Activated CD4-positive, alpha-beta T cell treated with anti-CD3 and anti-CD28 coated beads, Interleukin-2, amount 50 U/mL, for 16 hours (primary cell): Measurements from ENCODE around the gene WDR7.

Experiments used
- DNase-seq: peaks from one replicate; pipeline ENCODE4 v3.0.0-alpha.2; 2020

WDR7 gene

DNA sequence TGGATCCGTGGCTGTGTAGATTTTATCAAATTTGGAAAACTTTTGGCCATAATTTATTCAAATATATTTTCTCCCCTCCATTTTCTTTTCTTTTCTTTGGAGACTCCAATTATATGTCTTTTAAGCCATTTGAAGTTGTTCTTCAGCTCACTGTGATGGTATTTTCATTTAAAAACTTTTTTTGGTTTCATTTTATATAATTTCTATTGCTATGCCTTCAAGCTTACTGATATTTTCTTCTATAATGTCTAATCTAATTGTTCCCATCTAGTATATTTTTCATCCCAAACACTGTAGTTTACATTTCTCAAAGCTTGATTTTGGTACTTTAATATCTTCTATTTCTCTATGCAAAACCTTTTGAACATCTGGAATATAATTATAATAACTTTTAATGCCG is 72.5 kb downstream of the WDR7 start:
- no peak for DNase-seq

DNA sequence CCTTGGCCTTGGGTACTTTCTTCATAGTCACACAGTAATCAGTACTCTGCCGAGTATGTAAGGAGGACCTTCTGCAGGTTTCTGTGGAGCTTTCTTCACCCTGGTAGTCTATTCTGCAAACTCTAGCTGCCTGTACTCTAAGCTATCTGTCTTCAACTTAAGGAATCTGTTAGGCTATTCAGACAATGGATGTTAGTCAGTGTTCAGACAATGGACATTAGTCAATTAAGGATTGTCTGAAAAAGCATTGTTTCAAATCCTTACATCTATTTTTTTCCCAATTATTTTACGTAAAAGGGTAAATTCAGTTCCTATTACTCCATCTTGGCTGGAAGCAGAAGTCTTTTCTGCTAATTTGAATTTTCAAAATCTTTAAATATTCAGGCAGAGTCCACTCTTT is 75.7 kb downstream of the WDR7 start:
- no peak for DNase-seq

DNA sequence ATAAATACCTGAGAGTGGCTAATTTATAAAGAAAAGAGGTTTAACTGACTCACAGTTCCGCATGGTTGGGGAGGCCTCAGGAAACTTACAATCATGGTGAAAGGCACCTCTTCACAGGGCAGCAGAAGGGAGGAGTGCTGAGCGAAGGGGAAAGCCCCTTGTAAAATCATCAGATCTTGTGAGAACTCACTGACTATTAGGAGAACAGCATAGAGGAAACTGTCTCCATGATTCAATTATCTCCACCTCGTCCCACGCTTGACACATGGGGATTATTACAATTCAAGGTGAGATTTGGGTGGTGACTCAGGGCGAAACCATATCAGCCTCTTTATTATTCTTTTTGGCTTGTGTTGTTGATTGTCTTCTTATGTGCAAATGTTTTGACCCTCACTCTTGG is 76.2 kb downstream of the WDR7 start:
- DNase-seq: peak; percentile 14

DNA sequence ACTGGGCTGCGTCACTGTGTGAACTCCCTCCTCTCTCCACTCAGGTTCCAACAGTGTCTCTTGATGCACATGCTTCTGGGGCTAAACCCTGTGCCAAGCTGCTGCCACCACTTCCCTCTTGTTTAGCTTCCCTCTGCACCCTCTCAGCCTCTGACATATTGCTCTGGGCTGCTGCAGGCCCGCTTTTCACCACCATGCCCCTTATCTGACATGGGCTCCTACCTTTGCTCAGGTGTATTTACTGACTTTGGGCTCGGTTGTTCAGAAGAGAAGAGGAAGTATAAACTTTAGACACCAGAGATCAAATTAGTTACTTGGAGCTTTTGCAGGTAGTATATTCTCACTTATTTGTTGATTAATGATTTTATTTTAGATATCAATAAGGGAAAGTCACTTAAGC is 77.6 kb downstream of the WDR7 start:
- no peak for DNase-seq

DNA sequence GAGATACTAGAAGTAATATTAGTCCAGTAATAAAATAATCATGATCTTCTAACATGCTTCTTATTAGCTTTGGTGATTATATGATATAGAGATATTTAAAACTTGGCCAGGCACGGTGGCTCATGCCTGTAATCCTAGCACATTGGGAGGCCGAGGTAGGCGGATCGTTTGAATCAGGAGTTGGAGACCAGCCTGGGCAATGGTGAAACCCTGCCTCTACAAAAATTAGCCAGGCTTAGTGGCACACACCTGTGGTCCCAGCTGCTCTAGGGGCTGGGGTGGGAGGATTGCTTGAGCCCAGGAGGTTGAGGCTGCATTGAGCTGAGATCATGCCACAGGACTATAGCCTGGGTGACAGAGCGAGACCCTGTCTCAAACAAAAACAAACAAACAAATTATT is 87.0 kb downstream of the WDR7 start:
- no peak for DNase-seq

DNA sequence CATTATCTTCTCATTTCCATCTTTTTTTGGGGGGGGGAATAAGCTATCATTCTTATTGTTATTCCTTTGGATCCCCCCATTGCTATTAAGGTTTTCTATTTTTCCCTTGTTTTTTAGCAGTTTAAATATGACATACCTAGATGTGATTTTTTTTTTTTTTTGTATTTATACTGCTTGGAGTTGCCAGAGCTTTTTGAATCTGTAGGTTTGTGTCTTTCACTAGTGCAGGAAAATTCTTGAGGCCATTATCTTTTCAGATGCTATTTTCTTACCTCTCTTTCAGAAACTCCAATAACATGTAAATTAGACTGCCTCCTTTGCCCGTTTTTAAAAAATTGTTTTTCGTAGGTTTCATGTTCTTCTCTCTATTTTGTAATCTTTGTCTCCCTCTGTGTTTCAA is 88.6 kb downstream of the WDR7 start:
- no peak for DNase-seq

DNA sequence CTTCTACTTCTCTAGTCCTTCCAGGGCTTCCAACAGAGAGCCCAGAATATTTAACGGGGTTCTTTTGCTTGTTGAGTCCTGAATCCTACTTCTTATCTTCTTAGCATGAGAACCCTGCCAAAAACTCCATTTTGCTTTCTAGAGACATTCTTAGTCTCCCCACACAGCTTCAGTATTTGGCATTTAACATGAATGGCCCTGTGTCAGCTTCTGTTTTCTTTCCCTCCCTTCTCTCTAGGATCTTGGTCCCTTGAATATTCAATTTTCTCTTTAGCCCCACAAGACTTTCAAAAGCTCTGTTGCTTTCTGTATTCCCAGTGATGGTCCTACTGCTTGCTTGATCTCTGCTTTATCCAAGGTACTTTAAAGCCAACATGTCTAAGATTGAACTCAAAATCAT is 89.5 kb downstream of the WDR7 start:
- no peak for DNase-seq

DNA sequence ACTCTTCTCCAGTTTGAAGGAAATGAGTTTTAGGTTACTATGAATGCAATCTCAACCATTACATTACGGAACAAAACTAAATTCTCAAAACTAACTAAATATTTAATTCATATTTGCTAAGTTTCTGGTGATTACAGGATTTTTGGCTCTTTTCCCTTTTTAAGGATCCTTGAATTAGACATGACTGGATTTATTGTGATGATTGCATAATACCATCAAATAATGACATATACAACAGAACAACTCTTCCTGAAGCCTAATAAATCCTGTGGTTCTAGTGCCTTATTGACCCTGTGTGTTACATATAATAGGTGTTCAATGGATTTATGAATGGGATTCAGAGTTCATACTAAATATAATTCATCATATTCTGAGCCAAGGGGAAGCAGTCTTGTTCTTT is 90.5 kb downstream of the WDR7 start:
- no peak for DNase-seq

DNA sequence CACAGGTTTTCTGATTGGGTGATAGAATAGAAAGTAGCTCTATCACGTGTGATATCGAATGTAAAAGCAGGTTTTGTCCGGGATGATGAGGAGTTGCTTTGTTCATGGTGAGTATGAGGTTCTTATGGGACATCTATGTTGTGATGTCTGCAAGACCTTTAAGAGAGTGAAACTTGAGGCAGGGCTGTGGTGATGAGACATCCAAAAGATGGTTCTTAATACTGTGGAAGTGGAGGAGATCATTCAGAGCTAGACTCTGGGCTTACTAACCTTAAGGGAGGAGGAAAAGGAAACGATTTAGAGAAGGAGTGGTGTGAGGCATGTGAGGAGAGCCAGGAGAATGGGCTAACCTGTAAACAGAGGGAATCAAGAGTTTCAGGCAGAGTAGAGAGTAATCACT is 92.0 kb downstream of the WDR7 start:
- DNase-seq: no peak

DNA sequence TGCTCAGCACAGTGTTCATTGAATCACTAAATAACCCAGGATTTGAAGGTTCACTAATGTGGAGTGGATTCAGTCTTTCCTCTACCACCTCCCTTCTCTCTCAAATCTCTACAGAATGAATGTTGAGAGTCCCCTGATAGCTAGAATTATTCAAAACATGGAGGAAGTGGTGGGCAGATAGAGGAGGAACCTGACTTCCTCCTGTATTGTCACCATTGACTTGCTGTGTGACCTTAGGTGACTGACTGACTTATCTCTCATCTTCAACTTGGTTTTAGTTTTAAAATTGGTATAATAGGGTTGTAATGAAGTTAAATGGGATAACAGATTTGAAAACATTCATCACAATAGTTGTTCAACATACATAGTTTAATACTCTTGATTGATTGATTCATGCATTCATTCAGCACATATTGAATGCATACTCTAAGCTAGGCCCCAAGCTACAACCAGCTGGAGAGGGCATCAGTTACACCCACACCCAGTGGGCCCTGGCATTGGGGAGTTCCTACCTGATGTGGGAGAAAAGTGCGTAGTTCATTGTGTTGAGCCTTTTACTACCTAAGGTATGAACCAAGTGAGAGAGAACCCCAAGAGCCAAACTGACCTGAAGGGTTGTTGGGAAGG is 96.0 kb downstream of the WDR7 start:
- DNase-seq: peak; percentile 7

DNA sequence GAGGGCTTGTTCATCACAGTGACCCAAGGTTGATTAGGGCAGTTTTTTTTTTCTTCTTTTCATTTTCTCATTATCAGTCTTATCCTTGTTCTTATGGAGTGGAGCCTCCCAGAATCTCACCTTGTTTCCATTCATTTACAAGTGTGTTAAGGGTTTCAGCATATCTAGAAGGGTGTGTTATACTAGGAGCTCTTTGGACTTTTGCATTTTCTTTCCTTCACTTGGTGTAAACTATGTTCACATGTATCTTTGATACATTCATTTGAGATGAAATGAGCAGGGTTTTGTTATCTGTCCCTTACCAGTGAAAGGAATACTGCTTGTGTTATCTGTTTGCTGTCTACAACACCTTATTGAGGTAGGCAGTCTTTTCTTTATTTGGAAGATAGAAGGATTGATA is 96.7 kb downstream of the WDR7 start:
- no peak for DNase-seq

DNA sequence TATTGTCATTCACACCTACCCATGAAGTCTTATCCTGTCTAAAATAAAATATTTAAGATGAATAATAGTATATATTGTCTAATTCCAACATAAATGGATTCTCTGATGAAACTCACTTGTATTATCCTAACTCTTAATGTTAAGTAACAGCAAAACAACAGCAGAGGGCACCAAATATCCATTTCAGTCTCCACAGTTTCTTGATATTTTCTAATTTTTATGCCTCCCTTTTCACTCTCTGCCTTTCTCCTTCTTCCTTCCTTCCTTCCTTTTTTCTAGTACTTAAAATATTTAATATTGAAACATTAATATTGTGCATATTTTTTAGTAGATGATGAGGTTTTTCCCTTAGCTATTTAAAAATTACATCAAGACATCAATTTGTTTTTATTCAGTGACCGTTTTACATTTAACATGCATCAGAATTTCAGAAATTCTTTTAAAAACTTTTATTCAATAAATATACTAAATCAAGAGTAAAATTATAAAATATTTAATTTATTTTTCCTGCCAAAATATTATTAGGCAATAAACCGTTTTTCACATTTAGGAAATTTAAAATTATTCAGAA is 97.6 kb downstream of the WDR7 start:
- peak; percentile 14 for DNase-seq

DNA sequence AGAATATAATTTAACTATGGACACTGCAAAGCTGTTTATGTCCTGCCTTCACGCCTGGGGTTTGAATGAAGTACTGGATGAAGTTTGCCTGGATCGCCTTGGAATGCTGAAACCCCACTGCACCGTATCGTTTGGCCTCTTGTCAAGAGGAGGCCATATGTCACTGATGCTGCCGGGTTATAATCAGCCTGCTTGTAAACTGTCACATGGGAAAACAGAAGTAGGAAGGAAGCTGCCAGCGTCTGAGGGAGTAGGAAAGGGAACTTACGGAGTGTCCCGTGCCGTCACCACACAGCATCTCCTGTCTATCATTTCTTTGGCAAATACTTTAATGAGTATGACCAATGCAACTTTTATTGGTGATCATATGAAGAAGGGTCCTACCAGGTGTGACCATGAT is 105.8 kb downstream of the WDR7 start:
- DNase-seq: no peak

DNA sequence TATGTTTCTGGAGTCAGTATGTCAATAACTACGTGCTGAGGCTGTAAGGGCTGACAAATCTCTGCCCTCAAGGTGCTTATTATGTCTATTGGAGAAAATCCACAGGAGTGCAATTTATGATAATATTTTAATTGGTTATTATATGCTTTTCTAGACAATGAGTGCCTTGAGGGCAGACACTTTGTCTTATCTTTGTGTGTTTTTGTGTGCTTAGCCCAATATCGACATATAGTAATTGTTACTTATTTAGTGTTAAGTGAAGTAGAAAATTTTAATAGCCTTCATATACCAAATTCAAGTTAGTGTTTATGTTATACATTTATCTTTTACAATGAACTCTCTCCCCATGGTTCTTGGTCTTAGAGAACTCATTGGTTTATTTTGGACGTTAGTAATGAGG is 118.9 kb downstream of the WDR7 start:
- no peak for DNase-seq

DNA sequence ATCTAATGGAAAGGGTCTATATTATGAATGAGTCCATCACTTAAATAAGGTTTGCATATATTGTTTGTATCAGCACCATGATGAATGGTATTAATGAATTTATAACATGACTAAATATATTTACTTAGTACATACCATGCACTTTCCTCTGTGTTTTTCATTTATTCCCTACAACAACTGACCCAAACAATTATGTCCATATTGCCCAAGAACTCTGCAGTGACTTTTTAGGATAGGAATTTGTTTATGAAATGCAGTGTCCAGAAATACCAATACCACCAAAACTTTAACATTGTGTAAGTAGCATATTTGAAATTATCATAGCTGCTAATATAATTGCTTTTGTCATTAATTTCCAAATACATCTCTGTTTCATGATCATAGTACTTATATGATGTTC is 119.7 kb downstream of the WDR7 start:
- no peak for DNase-seq

DNA sequence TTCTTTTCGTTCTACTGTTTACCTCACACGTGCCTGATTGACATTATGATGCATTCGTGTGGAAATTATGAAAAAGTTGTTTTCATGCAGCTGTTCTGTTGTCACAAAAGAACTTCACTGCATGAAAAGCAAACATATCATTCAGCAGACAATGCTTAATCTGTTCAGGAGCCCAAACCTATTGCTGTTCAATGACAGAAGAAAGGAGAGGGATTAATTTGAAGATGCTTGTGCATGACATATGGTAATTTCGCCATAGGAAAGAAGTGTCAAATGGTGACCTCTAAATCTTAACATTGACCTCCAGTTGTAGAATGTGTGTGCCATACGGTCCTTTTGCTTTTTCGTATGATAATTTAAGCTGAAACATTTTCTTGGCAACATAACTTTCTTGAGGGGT is 124.5 kb downstream of the WDR7 start:
- DNase-seq: no peak

DNA sequence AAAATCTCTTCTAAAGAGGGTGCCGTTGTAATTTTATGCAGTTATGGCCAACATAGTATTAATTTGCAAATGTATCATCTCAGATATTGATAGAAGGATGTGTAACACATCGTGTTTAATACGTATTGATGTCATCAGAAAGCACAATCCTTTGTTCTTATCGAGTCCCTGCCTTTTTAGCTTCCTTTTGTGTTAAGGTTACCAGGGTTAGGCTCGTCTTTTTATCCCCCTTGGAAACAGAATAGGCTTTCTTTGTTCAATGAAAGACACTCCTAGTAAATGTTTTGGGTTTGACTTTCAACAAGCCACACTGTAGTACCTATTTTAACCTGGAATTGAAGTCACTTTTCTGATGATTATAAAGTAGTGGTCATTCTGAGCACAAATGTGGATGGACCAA is 136.2 kb downstream of the WDR7 start:
- no peak for DNase-seq

DNA sequence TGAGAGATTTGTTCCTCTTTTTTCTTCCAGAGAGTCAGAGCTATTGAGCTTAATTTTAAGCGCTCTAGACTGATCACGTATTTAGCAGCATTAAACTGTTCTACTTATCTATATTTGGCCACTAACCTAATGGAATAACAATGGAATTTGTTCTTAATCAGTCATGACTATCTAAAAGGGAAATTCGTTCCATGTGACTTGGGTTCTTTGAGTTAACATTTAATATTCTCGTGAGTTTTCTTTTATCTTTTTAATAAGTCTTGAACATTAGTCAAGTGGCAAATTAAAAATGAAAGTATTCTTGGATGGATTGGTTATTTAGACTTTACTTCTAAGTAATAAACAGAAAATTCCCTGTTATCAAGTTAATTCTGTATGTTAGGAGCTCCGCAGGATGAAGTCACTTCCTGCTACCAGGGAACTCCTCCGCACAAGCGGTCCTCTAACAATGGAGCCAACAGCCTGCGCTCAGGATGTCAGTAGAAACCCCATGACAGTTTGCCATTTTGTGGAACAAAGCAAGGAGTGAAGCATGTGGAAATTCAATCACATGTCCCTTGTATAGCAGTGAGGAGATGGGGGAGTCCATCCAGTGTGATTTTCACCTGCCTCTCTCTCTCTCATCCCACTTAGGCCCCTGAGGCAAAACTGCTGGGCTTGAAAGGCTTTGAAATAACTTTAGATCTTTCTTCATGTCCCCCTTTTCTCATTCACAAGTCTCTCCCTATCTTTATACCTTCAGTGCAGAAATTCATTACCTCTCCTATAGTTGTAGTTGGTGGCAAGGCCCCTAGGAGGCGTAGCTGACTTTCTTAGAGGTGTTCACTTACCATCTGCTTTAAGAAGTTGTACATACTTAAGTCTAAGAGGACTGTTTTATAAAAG is 138.1 kb downstream of the WDR7 start:
- DNase-seq: peak; percentile 29

DNA sequence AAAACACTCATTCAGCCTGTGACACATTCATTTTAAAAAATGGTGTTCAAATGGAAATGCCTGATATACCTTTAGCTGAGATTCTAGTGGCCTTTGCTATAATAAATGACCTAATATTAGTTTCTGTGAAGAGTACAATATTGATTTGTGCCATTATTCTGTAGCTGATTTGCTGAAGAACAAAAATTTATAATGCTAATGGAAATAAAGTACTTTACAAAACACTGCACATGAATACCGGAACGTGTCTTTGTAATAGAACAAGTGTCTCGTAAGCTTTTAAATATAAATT is 138.7 kb downstream of the WDR7 start:
- no peak for DNase-seq

DNA sequence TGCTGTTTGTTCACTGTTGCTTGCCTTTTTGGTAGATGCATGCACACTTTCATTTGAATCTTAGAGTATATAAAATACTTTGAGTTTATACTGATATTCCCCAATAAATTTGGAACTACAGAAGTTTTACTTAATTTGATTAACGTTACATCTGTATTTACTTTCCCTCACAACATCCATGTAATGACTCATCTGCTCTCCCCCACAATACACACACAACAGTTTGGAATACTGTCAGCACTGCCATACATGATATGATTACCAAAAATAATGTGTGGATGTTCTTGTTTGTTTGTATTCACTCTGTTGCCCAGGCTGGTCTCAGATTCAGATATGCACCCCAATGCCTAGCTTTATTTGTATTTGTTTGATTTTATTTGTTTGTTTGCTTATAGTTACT is 144.2 kb downstream of the WDR7 start:
- no peak for DNase-seq

DNA sequence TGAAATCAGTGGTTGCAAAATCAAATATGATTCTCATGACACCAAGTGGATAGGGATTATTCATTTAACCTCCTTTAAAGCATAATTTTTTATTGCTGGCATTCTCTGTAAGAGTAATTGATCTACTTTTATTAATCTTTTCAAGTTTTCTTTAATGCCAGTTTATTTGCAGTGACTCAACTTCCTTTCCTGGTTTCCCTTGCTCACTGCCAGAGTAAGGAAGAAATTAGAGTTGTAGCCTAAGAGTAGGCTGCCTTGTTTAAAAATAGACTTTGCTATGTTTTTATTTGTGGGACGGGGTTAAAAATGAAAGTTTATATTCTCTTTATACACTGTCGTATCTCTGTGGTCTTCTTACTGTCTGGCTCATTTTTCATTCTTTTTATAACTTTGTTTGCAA is 148.6 kb downstream of the WDR7 start:
- DNase-seq: no peak

DNA sequence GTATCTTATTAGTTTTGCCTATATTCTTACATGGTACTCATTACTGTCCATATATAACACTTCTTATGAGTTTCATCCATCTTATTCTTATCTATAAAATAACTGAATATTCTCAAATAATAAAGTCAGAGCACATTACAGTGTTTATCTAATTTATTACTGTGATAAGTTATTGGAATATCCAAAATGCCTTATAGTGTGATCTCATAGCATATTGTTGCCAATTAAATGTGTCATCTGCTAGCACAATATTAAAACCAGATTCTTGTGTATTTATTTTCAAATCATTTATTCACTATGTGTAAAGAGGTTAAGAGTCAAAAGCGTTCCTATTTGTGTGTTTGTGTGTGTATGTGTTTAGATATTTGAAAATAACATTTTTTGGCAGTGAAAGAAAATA is 151.9 kb downstream of the WDR7 start:
- no peak for DNase-seq

DNA sequence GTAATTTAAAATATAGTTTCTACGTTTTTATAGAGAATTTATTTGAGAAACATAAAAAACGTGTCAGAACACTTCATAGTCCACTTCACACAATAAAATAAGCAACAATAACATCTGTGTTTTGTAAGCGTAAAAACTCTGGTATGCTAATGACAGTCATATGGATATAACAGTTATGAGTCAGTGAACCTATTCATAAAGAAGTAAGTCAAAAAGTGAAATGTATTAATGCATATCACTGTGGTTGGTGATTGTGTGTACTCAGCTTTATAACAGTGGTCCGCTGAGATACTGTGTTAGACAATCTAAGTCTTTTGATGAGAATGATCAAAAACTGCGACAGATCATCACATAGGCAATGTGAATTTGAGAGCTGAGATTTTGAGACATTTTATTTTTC is 153.2 kb downstream of the WDR7 start:
- peak; percentile 43 for DNase-seq

DNA sequence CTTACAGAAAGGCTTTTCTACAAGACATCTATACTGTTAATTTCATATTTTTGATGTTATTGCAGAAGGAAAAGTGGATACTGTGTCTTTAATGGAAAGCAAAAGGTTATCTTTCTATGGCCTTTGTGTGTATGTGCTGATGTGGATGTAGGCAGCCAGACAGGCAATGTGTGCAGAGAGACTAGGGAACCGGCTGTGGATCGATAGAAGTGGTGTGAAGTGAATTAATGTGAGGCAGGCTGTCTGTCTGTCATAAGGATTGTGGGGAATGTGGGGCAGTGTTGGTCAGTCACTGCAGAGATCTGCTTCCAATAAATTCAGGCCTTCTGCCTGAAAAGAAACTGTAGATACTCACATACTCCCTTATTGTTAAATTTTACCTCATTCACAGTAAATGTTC is 156.7 kb downstream of the WDR7 start:
- DNase-seq: no peak

DNA sequence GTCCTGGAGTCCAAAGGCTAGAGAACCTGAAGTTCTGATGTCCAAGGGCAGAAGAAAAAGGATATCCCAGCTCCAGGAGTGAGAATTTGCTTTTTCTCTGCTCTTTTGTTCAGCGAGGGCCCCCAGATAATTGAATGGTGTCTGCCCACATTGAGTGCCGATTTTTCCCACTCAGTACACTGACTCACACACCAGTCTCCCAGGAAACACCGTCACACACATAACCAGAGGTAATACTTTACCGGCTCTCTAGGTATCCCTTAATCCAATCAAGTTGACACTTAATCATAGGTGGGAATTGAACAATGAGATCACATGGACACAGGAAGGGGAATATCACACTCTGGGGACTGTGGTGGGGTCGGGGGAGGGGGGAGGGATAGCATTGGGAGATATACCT is 161.5 kb downstream of the WDR7 start:
- DNase-seq: no peak
